Urinary bladder (tissue), 4 donors: ENCODE measurements around the gene THSD8. TPM values are rescaled to one million over a fixed set of nuclear protein-coding genes. Genes with fewer than 3 reads are reported as not detected.
A peak's percentile ranks its signal among the peaks of the same experiment; 100 is the strongest.

Experiments
- DNase-seq: peaks from one replicate; pipeline ENCODE4 v3.0.0-alpha.2; 2015; ENCODE audit errors: extremely low spot score
- H3K27ac ChIP-seq: one replicate; pipeline ENCODE4 v1.5.1; 2013; ENCODE audit warnings: low read depth, mild to moderate bottlenecking, moderate library complexity
- H3K36me3 ChIP-seq: one replicate; pipeline ENCODE4 v1.6.1; 2013; ENCODE audit warnings: mild to moderate bottlenecking, moderate library complexity; ENCODE audit not compliant: insufficient read depth
- H3K4me1 ChIP-seq: one replicate; pipeline ENCODE4 v1.6.1; 2013; ENCODE audit warnings: mild to moderate bottlenecking, moderate library complexity; ENCODE audit not compliant: insufficient read depth
- H3K4me3 ChIP-seq: one replicate; pipeline ENCODE4 v1.5.1; 2013; ENCODE audit warnings: low read depth, low read length
- WGBS: extraction: QIAGEN DNeasy Blood & Tissue Kit; methylation state at CpG from one replicate; pipeline ENCODE4 v1.1.7; 2013; 5-methylcytosine and 5-hydroxymethylcytosine counted together
- polyA plus RNA-seq: library from polyadenylated mRNA; stranded (reverse); fragments of 200-250 nt; gene quantifications from one replicate; pipeline ENCODE4 v1.2.3, GENCODE V29; 2013
- small RNA-seq: library from RNA; depleted of rRNA; stranded (forward); fragments of <200 nt; gene quantifications from one replicate; pipeline ENCODE3, GENCODE V24; 2014
- total RNA-seq: library from RNA; depleted of rRNA; stranded (reverse); fragments of >200 nt; gene quantifications from one replicate; pipeline ENCODE4 v1.2.3, GENCODE V29; 2014
- donor health status: healthy with polysubstance abuse.
- donor health status: healthy.

The THSD8 gene
- total and polyA plus RNA-seq, 2 donors, result not detected

DNA sequence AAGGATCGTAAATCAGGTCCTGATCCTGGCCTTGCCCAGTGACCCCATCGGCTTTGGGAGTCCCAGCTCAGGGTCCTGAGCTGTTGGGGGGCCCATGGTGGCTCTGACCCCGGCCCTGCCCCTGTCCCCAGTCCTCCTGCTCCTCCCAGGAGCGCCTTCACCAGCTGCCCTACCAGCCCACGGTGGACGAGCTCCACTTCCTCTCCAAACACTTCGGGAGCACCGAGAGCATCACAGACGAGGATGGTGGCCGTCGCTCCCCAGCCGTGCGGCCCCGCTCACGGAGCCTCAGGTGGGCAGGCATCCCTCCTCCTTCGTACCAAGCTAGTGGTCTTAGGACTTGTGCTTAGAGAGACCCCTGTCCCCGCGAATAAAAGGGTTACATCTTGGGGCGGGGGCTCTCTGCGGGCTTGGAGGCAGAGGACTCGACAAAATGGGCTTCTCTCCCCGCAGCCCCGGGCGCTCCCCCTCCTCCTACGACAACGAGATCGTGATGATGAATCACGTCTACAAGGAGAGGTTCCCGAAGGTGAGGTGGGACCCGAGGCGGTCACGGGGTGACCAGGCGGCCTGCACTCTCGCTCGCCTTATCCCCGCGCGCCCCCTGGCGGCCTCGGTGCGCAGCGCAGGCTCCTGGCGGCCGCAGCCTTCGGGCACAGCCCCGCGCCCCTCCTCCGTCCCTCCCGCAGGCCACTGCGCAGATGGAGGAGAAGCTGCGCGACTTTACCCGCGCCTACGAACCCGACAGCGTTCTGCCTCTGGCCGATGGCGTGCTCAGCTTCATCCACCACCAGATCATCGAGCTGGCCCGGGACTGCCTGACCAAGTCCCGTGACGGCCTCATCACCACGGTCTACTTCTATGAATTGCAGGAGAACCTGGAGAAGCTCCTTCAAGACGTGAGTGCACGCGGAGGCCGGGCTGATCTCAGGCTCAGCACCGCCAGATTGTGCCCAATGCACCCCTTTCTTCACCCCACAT is 45.6 kb downstream of the THSD8 start:
- H3K4me1 ChIP-seq, result no peaks in the 10 kb centered on the region
- H3K4me3 ChIP-seq, result no peak overlapping the region
- H3K27ac ChIP-seq, result no peak overlapping the region
- WGBS, result 13% methylated on average over 69 of the region's 69 CpGs
- DNase-seq, result peak; percentile 17
- H3K36me3 ChIP-seq, result no peaks in the 10 kb centered on the region

Small RNA genes lying within 50 kb of the gene (small RNA-seq; reads per million reads assigned to genes)
- not detected for gene MIR5684
- not detected for gene MIR6794

Other genes with a start within 250 kb of the THSD8 start
- 9.0 TPM for gene ZNF490, start 191.3 kb upstream of the THSD8 start, total RNA-seq
- gene ZNF490, start 191.3 kb upstream of the THSD8 start, polyA plus RNA-seq, result 1.0 TPM
- gene ZNF791, start 191.1 kb upstream of the THSD8 start, total RNA-seq, result 38.3 TPM
- gene ZNF791, start 191.1 kb upstream of the THSD8 start, polyA plus RNA-seq, result 12.0 TPM
- gene MAN2B1, start 135.3 kb upstream of the THSD8 start, total RNA-seq, result 31.1 TPM
- gene MAN2B1, start 135.3 kb upstream of the THSD8 start, polyA plus RNA-seq, result 60.0 TPM
- 5.1 TPM for gene WDR83, start 135.3 kb upstream of the THSD8 start, total RNA-seq
- 17.5 TPM for gene WDR83, start 135.3 kb upstream of the THSD8 start, polyA plus RNA-seq
- 29.9 TPM for gene DHPS, start 120.2 kb upstream of the THSD8 start, total RNA-seq
- gene DHPS, start 120.2 kb upstream of the THSD8 start, polyA plus RNA-seq, result 99.0 TPM
- gene GNG14, start 114.1 kb upstream of the THSD8 start, total RNA-seq, result not detected
- not detected for gene GNG14, start 114.1 kb upstream of the THSD8 start, polyA plus RNA-seq
- 2.6 TPM for gene FBXW9, start 105.4 kb upstream of the THSD8 start, total RNA-seq
- 8.9 TPM for gene FBXW9, start 105.4 kb upstream of the THSD8 start, polyA plus RNA-seq
- gene TNPO2, start 78.1 kb upstream of the THSD8 start, total RNA-seq, result 35.4 TPM
- gene TNPO2, start 78.1 kb upstream of the THSD8 start, polyA plus RNA-seq, result 50.7 TPM
- 59.5 TPM for gene TRIR, start 67.4 kb upstream of the THSD8 start, total RNA-seq
- 285 TPM for gene TRIR, start 67.4 kb upstream of the THSD8 start, polyA plus RNA-seq
- 22.7 TPM for gene GET3, start 64.6 kb upstream of the THSD8 start, total RNA-seq
- gene GET3, start 64.6 kb upstream of the THSD8 start, polyA plus RNA-seq, result 84.4 TPM
- not detected for gene BEST2, start 50.3 kb upstream of the THSD8 start, total RNA-seq
- not detected for gene BEST2, start 50.3 kb upstream of the THSD8 start, polyA plus RNA-seq
- 30.2 TPM for gene HOOK2, start 26.5 kb upstream of the THSD8 start, total RNA-seq
- 28.4 TPM for gene HOOK2, start 26.5 kb upstream of the THSD8 start, polyA plus RNA-seq
- gene JUNB, start 10.6 kb upstream of the THSD8 start, total RNA-seq, result 107 TPM
- gene JUNB, start 10.6 kb upstream of the THSD8 start, polyA plus RNA-seq, result 545 TPM
- 74.2 TPM for gene PRDX2, start 269 bp upstream of the THSD8 start, total RNA-seq
- gene PRDX2, start 269 bp upstream of the THSD8 start, polyA plus RNA-seq, result 245 TPM
- 9.5 TPM for gene RNASEH2A, start 4.5 kb downstream of the THSD8 start, total RNA-seq
- 12.8 TPM for gene RNASEH2A, start 4.5 kb downstream of the THSD8 start, polyA plus RNA-seq
- gene RTBDN, start 32.5 kb downstream of the THSD8 start, total RNA-seq, result not detected
- gene RTBDN, start 32.5 kb downstream of the THSD8 start, polyA plus RNA-seq, result 0.65 TPM
- gene MAST1, start 36.4 kb downstream of the THSD8 start, total RNA-seq, result 0.74 TPM
- 1.1 TPM for gene MAST1, start 36.4 kb downstream of the THSD8 start, polyA plus RNA-seq
- 10.6 TPM for gene DNASE2, start 79.4 kb downstream of the THSD8 start, total RNA-seq
- gene DNASE2, start 79.4 kb downstream of the THSD8 start, polyA plus RNA-seq, result 58.9 TPM
- 0.26 TPM for gene KLF1, start 85.1 kb downstream of the THSD8 start, total RNA-seq
- gene KLF1, start 85.1 kb downstream of the THSD8 start, polyA plus RNA-seq, result 0.08 TPM
- gene GCDH, start 89.1 kb downstream of the THSD8 start, total RNA-seq, result 13.8 TPM
- gene GCDH, start 89.1 kb downstream of the THSD8 start, polyA plus RNA-seq, result 54.5 TPM
- gene SYCE2, start 117.2 kb downstream of the THSD8 start, total RNA-seq, result 0.85 TPM
- 0.10 TPM for gene SYCE2, start 117.2 kb downstream of the THSD8 start, polyA plus RNA-seq
- gene FARSA, start 131.6 kb downstream of the THSD8 start, total RNA-seq, result 27.2 TPM
- gene FARSA, start 131.6 kb downstream of the THSD8 start, polyA plus RNA-seq, result 51.3 TPM
- gene CALR, start 136.5 kb downstream of the THSD8 start, total RNA-seq, result 350 TPM
- 366 TPM for gene CALR, start 136.5 kb downstream of the THSD8 start, polyA plus RNA-seq
- 29.5 TPM for gene RAD23A, start 143.8 kb downstream of the THSD8 start, total RNA-seq
- 129 TPM for gene RAD23A, start 143.8 kb downstream of the THSD8 start, polyA plus RNA-seq
- gene GADD45GIP1, start 155.2 kb downstream of the THSD8 start, total RNA-seq, result 7.3 TPM
- 45.9 TPM for gene GADD45GIP1, start 155.2 kb downstream of the THSD8 start, polyA plus RNA-seq
- gene DAND5, start 167.5 kb downstream of the THSD8 start, total RNA-seq, result not detected
- not detected for gene DAND5, start 167.5 kb downstream of the THSD8 start, polyA plus RNA-seq
- gene NFIX, start 193.4 kb downstream of the THSD8 start, total RNA-seq, result 83.5 TPM
- gene NFIX, start 193.4 kb downstream of the THSD8 start, polyA plus RNA-seq, result 88.6 TPM